Trophoblast cell (in vitro differentiated cells and primary cell): Measurements from ENCODE around the gene GCLC.

Experiments
- DNase-seq, 2 donors: peaks; one replicate each; pipeline ENCODE4 v3.0.0-alpha.2; 2016
- H2AFZ ChIP-seq: 2 replicates; pipeline ENCODE4 v1.6.1; 2013; ENCODE audit warnings: low read length, moderate library complexity, mild to moderate bottlenecking; ENCODE audit not compliant: insufficient read depth, poor library complexity
- H2AK5ac ChIP-seq: 2 replicates; pipeline ENCODE4 v1.6.1; 2013; ENCODE audit warnings: mild to moderate bottlenecking, low read length
- H2BK120ac ChIP-seq: 2 replicates; pipeline ENCODE4 v1.6.1; 2013; ENCODE audit warnings: low read length, mild to moderate bottlenecking, moderate library complexity; ENCODE audit not compliant: insufficient read depth, poor library complexity
- H2BK12ac ChIP-seq: 2 replicates; pipeline ENCODE4 v1.6.1; 2013; ENCODE audit warnings: mild to moderate bottlenecking, low read length, moderate library complexity
- H2BK5ac ChIP-seq: 2 replicates; pipeline ENCODE4 v1.6.1; 2013; ENCODE audit warnings: low read length, low read depth, moderate library complexity, mild to moderate bottlenecking; ENCODE audit not compliant: poor library complexity
- H3K14ac ChIP-seq: 2 replicates; pipeline ENCODE4 v1.6.1; 2013; ENCODE audit warnings: mild to moderate bottlenecking, low read length
- H3K18ac ChIP-seq: 2 replicates; pipeline ENCODE4 v1.6.1; 2013; ENCODE audit warnings: mild to moderate bottlenecking, low read length
- H3K23ac ChIP-seq: 2 replicates; pipeline ENCODE4 v1.6.1; 2013; ENCODE audit warnings: low read length
- H3K27ac ChIP-seq: 2 replicates; pipeline ENCODE4 v1.5.1; 2013; ENCODE audit warnings: low read depth, mild to moderate bottlenecking, inconsistent platforms, low read length, moderate library complexity
- H3K27me3 ChIP-seq: 2 replicates; pipeline ENCODE4 v1.6.1; 2013; ENCODE audit warnings: inconsistent platforms, mild to moderate bottlenecking, low read length, moderate library complexity; ENCODE audit not compliant: insufficient read depth
- H3K36me3 ChIP-seq, 2 experiments: 1 replicate in 1 of 2; 2 replicates in 1 of 2; pipeline ENCODE4 v1.6.1; 2013; ENCODE audit warnings: low read length in 2 of 2, mild to moderate bottlenecking in 2 of 2, moderate library complexity in 1 of 2; ENCODE audit not compliant: insufficient read depth in 2 of 2, control insufficient read depth in 1 of 2
- H3K4ac ChIP-seq: 2 replicates; pipeline ENCODE4 v1.6.1; 2013; ENCODE audit warnings: low read depth, mild to moderate bottlenecking, low read length, moderate library complexity
- H3K4me1 ChIP-seq, 2 experiments: 1 replicate in 1 of 2; 2 replicates in 1 of 2; pipeline ENCODE4 v1.6.1; 2013; ENCODE audit warnings: low read length in 2 of 2, mild to moderate bottlenecking in 2 of 2, moderate library complexity in 1 of 2; ENCODE audit not compliant: insufficient read depth in 2 of 2, control insufficient read depth in 1 of 2
- H3K4me2 ChIP-seq: 2 replicates; pipeline ENCODE4 v1.6.1; 2013; ENCODE audit warnings: inconsistent platforms, mild to moderate bottlenecking, low read length, moderate library complexity
- H3K4me3 ChIP-seq: 2 replicates; pipeline ENCODE4 v1.5.1; 2013; ENCODE audit warnings: mild to moderate bottlenecking, low read depth, low read length, inconsistent platforms
- H3K79me1 ChIP-seq: one replicate; pipeline ENCODE4 v1.6.1; 2013; ENCODE audit warnings: low read length
- H3K79me2 ChIP-seq: 2 replicates; pipeline ENCODE4 v1.6.1; 2013; ENCODE audit warnings: low read length, mild to moderate bottlenecking; ENCODE audit not compliant: control insufficient read depth, insufficient read depth, poor library complexity
- H3K9ac ChIP-seq: 2 replicates; pipeline ENCODE4 v1.6.1; 2013; ENCODE audit warnings: mild to moderate bottlenecking, low read length
- H3K9me3 ChIP-seq: 2 replicates; pipeline ENCODE4 v1.6.1; 2013; ENCODE audit warnings: low read depth, mild to moderate bottlenecking, control low read depth, inconsistent platforms, low read length; ENCODE audit not compliant: insufficient read depth
- H4K12ac ChIP-seq: 2 replicates; pipeline ENCODE4 v1.6.1; 2013; ENCODE audit warnings: low read depth, mild to moderate bottlenecking, low read length, moderate library complexity
- H4K8ac ChIP-seq: 2 replicates; pipeline ENCODE4 v1.6.1; 2013; ENCODE audit warnings: low read depth, mild to moderate bottlenecking, low read length, moderate library complexity
- H4K91ac ChIP-seq: one replicate; pipeline ENCODE4 v1.6.1; 2013; ENCODE audit warnings: low read depth, mild to moderate bottlenecking, low read length, moderate library complexity
- WGBS: extraction: QIAGEN DNeasy Blood & Tissue Kit; methylation state at CpG from one replicate; pipeline ENCODE4 v1.1.7; 2013; ENCODE audit warnings: missing lambda C conversion rate; ENCODE audit not compliant: insufficient read length, insufficient coverage; ENCODE audit errors: extremely low coverage; 5-methylcytosine and 5-hydroxymethylcytosine counted together

The GCLC gene

GRCh38 chr6:53536561-53536960 lies 8.3 kb downstream of the GCLC start:
- no peak overlapping the region for H3K23ac ChIP-seq
- H3K27me3 ChIP-seq: no peaks in the 10 kb centered on the region
- H3K4me2 ChIP-seq: no peak overlapping the region
- H2BK12ac ChIP-seq: no peak overlapping the region
- no peak overlapping the region for H2BK5ac ChIP-seq
- no peak overlapping the region for H3K14ac ChIP-seq
- no peak overlapping the region for H3K18ac ChIP-seq
- H3K9me3 ChIP-seq: no peaks in the 10 kb centered on the region
- H4K91ac ChIP-seq: no peak overlapping the region
- DNase-seq: no peak
- no CpG with 5 or more reads among the region's 1 CpG for WGBS
- H4K8ac ChIP-seq: no peak overlapping the region
- no peak overlapping the region for H4K12ac ChIP-seq
- no peak overlapping the region for H3K4me3 ChIP-seq
- no peaks in the 10 kb centered on the region for H3K79me1 ChIP-seq
- H2BK120ac ChIP-seq: no peak overlapping the region
- no peak overlapping the region for H3K9ac ChIP-seq
- no peaks in the 10 kb centered on the region for H3K36me3 ChIP-seq
- H2AK5ac ChIP-seq: no peak overlapping the region
- H3K27ac ChIP-seq: no peak overlapping the region
- H3K4me1 ChIP-seq: peaks cover 1 to 3% of the 10 kb centered on the region in 2 experiments
- peaks cover 1% of the 10 kb centered on the region for H3K79me2 ChIP-seq
- H3K4ac ChIP-seq: no peak overlapping the region
- H2AFZ ChIP-seq: no peak overlapping the region

- H3K4me1 ChIP-seq: peaks cover 14 to 20% of the 10 kb centered on the region in 2 experiments
- no peak overlapping the region for H3K9ac ChIP-seq
- H3K14ac ChIP-seq: no peak overlapping the region
- H3K4ac ChIP-seq: no peak overlapping the region
- H4K12ac ChIP-seq: no peak overlapping the region
- H2BK12ac ChIP-seq: no peak overlapping the region
- no peaks in the 10 kb centered on the region for H3K36me3 ChIP-seq
- no peak overlapping the region for H3K23ac ChIP-seq
- DNase-seq: no peak
- no peak overlapping the region for H2BK120ac ChIP-seq
- H2BK5ac ChIP-seq: no peak overlapping the region
- H2AK5ac ChIP-seq: no peak overlapping the region
- no peak overlapping the region for H3K18ac ChIP-seq
- H2AFZ ChIP-seq: no peak overlapping the region
- H3K9me3 ChIP-seq: no peaks in the 10 kb centered on the region
- no peak overlapping the region for H3K4me2 ChIP-seq
- H3K79me2 ChIP-seq: peaks cover 1% of the 10 kb centered on the region
- no peaks in the 10 kb centered on the region for H3K27me3 ChIP-seq
- H3K79me1 ChIP-seq: no peaks in the 10 kb centered on the region
- no peak overlapping the region for H4K91ac ChIP-seq
- H3K27ac ChIP-seq: no peak overlapping the region
- no peak overlapping the region for H4K8ac ChIP-seq
- no peak overlapping the region for H3K4me3 ChIP-seq
- no CpG with 5 or more reads among the region's 1 CpG for WGBS
These were observed 12.0 kb downstream of the GCLC start for GRCh38 chr6:53532942-53533341.

GRCh38 chr6:53532061-53532797 lies 12.7 kb downstream of the GCLC start:
- no peak for DNase-seq
- Histone ChIP-seq H2AK5ac (no peak overlapping the region), H3K4me3 (no peak overlapping the region), H4K12ac (no peak overlapping the region), H3K9ac (no peak overlapping the region), H3K4me1 (peaks cover 14 to 20% of the 10 kb centered on the region in 2 experiments), H3K4me2 (no peak overlapping the region), H3K4ac (peak overlapping the region; percentile 66), H3K18ac (no peak overlapping the region), H3K9me3 (no peaks in the 10 kb centered on the region), H3K27me3 (no peaks in the 10 kb centered on the region), H2BK12ac (peak overlapping the region; percentile 59), H4K8ac (no peak overlapping the region), H3K79me1 (no peaks in the 10 kb centered on the region), H2BK120ac (no peak overlapping the region), H3K14ac (no peak overlapping the region), H3K36me3 (no peaks in the 10 kb centered on the region), H3K23ac (no peak overlapping the region), H4K91ac (no peak overlapping the region), H2BK5ac (no peak overlapping the region), H3K27ac (no peak overlapping the region), H3K79me2 (peaks cover 1% of the 10 kb centered on the region), H2AFZ (no peak overlapping the region)
- no CpG with 5 or more reads among the region's 8 CpGs for WGBS

GRCh38 chr6:53530780-53531386 lies 14.0 kb downstream of the GCLC start:
- Histone ChIP-seq H4K8ac (no peak overlapping the region), H3K4me2 (peak overlapping the region; percentile 8), H2BK120ac (no peak overlapping the region), H4K91ac (no peak overlapping the region), H2AFZ (no peak overlapping the region), H2BK12ac (no peak overlapping the region), H3K27me3 (no peaks in the 10 kb centered on the region), H3K36me3 (no peaks in the 10 kb centered on the region), H3K9me3 (no peaks in the 10 kb centered on the region), H3K79me1 (no peaks in the 10 kb centered on the region), H3K4me3 (no peak overlapping the region), H2AK5ac (no peak overlapping the region), H3K9ac (no peak overlapping the region), H3K14ac (no peak overlapping the region), H4K12ac (no peak overlapping the region), H2BK5ac (no peak overlapping the region), H3K23ac (no peak overlapping the region), H3K18ac (no peak overlapping the region), H3K79me2 (peaks cover 1% of the 10 kb centered on the region), H3K4ac (no peak overlapping the region), H3K27ac (no peak overlapping the region), H3K4me1 (peaks cover 17 to 20% of the 10 kb centered on the region in 2 experiments)
- 100% methylated on average over 1 of the region's 6 CpGs for WGBS
- DNase-seq: no peak
